Ishikawa (cell line): ENCODE data around the gene RAC2.

Experiments
- EGR1 ChIP-seq: IDR thresholded peaks from 2 replicates; pipeline ENCODE4 v1.6.1; 2012
- EP300 ChIP-seq: IDR thresholded peaks from 2 replicates; pipeline ENCODE4 v1.6.1; 2012; ENCODE audit warnings: borderline replicate concordance
- FOXM1 ChIP-seq: IDR thresholded peaks from 2 replicates; pipeline ENCODE4 v1.6.1; 2012; ENCODE audit warnings: low read depth, borderline replicate concordance
- RAD21 ChIP-seq: IDR thresholded peaks from 2 replicates; pipeline ENCODE4 v1.6.1; 2012; ENCODE audit warnings: low read depth
- TAF1 ChIP-seq: IDR thresholded peaks from 2 replicates; pipeline ENCODE4 v1.6.1; 2012; ENCODE audit warnings: low read depth, mild to moderate bottlenecking
- TCF12 ChIP-seq: IDR thresholded peaks from 2 replicates; pipeline ENCODE4 v1.6.1; 2012; ENCODE audit warnings: low read depth
- USF1 ChIP-seq: IDR thresholded peaks from 2 replicates; pipeline ENCODE4 v1.6.1; 2012

DNA sequence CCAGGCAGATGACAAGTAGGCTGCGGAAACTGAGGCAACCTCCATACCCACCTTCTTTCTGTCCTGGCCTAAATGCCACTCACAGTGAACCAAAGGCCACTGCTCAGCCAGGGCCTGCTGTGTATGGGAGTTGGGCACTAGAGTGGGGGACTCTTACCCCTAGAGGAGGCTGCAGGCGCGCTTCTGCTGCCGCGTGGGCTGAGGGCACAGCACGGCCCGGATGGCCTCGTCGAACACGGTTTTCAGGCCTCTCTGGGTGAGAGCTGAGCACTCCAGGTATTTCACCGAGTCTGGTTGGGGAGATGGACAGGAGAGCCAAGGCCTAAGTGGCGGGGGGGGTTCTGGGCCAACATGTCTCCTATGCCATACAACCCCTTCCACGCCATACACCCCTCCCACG, 17.6 kb downstream of the RAC2 start:
- TF ChIP-seq EP300 (no peak), EGR1 (no peak), TCF12 (no peak), RAD21 (no peak), TAF1 (no peak), USF1 (no peak), FOXM1 (no peak)
